ENCODE measurements around the gene OLFML3. TPM values are rescaled to one million over a fixed set of nuclear protein-coding genes. Genes with fewer than 3 reads are reported as not detected.
"Not testable (repeated sequence)": the region's sequence is repeated elsewhere in the genome, so short reads cannot be mapped to it uniquely, and the experiment has no call there.

OLFML3 gene
- total and polyA plus RNA-seq, 4 experiments from 2014 or later = 0.42 to 0.70 TPM; not detected in 2

- H3K36me3 ChIP-seq (ENCODE audit: insufficient read depth, low read length) = peaks cover 4% of the 10 kb centered on the region
Observed at GRCh38 chr1:113947388-113948107, 31.7 kb upstream of the OLFML3 start.

GRCh38 chr1:113948151-113948550, 31.1 kb upstream of the OLFML3 start:
- DNase-seq; H3K9me3 Mint-ChIP-seq; H3K27me3 Mint-ChIP-seq; H3K9me3 ChIP-seq (ENCODE audit: control insufficient read depth in 1 of 2, low read length in 2 of 2); H3K27me3 ChIP-seq (ENCODE audit: insufficient read depth, low read length); H3K4me3 ChIP-seq (ENCODE audit: low read length in 2 of 2); H3K36me3 ChIP-seq (ENCODE audit: insufficient read depth, low read length); intact Hi-C loops (cut with micrococcal nuclease): not testable (repeated sequence)
- Mint-ChIP-seq H3K4me3 (peak overlapping the region; percentile 27 to 86 (median 72)), H3K4me1 (peaks cover 49 to 90% (median 65%) of the 10 kb centered on the region in 4 donors), H3K27ac (peak overlapping the region; percentile 87 to 96 (median 94)), H3K36me3 (peaks cover 15 to 41% of the 10 kb centered on the region in 2 donors)
- ChIA-PET CTCF (ENCODE audit: partially characterized antibody) (interaction anchor here (0.5 to 6.1 kb wide), 9 partner anchors 8 to 335 kb away, joined by 3 to 98 read pairs (median 4); partner anchors contain the start of genes HIPK1 and RSBN1), POLR2A (ENCODE audit: partially characterized antibody) (interaction anchor here (0.7 to 4.8 kb wide), 6 partner anchors 10 to 137 kb away, joined by 3 to 120 read pairs (median 20); partner anchors contain the start of genes AP4B1, DCLRE1B and HIPK1)
- peaks cover 87% of the 10 kb centered on the region for H3K4me1 ChIP-seq (ENCODE audit: insufficient read depth, low read length)
- H3K27ac ChIP-seq (ENCODE audit: low read depth, low read length) = peak overlapping the region; percentile 69

More at GRCh38 chr1:113947388-113948107, 31.7 kb upstream of the OLFML3 start:
- peak in 4 of 5 donors; percentile 39 to 48 (median 48) for DNase-seq
- Mint-ChIP-seq H3K27ac (peak overlapping the region; percentile 87 to 96 (median 94)), H3K4me1 (peaks cover 48 to 87% (median 64%) of the 10 kb centered on the region in 4 donors), H3K27me3 (no peaks in the 10 kb centered on the region), H3K36me3 (peaks cover 17 to 39% of the 10 kb centered on the region in 2 donors), H3K9me3 (no peaks in the 10 kb centered on the region), H3K4me3 (peak overlapping the region; percentile 66 to 86 (median 82))
- Histone ChIP-seq H3K4me1 (ENCODE audit: insufficient read depth, low read length) (peaks cover 90% of the 10 kb centered on the region), H3K27ac (ENCODE audit: low read depth, low read length) (peak overlapping the region; percentile 69), H3K9me3 (ENCODE audit: control insufficient read depth in 1 of 2, low read length in 2 of 2) (no peaks in the 10 kb centered on the region), H3K27me3 (ENCODE audit: insufficient read depth, low read length) (no peaks in the 10 kb centered on the region), H3K4me3 (ENCODE audit: low read length in 2 of 2) (peak overlapping the region; percentile 9 to 54)
- intact Hi-C loops (cut with micrococcal nuclease) = loop anchor here (1.0 kb wide), 1 partner anchor 16 kb away; no protein-coding TSS in a partner anchor
- CTCF ChIA-PET (ENCODE audit: partially characterized antibody) = interaction anchor here (1.0 to 6.1 kb wide), 9 partner anchors 9 to 180 kb away, joined by 3 to 98 read pairs (median 7); partner anchors contain the start of genes AP4B1, DCLRE1B, HIPK1 and RSBN1
- POLR2A ChIA-PET (ENCODE audit: partially characterized antibody) = interaction anchor here (0.8 to 4.2 kb wide), 7 partner anchors 10 to 136 kb away, joined by 3 to 120 read pairs (median 7); partner anchors contain the start of genes AP4B1, DCLRE1B, HIPK1 and RSBN1

GRCh38 chr1:113949007-113949406, 30.3 kb upstream of the OLFML3 start:
- peak overlapping the region in 4 of 8 donors; percentile 51 to 86 (median 72) for H3K4me3 Mint-ChIP-seq
- ChIA-PET CTCF (ENCODE audit: partially characterized antibody) (interaction anchor here (0.8 to 6.1 kb wide), 11 partner anchors 9 to 334 kb away, joined by 3 to 98 read pairs (median 4); partner anchors contain the start of gene HIPK1), POLR2A (ENCODE audit: partially characterized antibody) (interaction anchor here (0.7 to 4.8 kb wide), 5 partner anchors 9 to 44 kb away, joined by 3 to 51 read pairs (median 6); partner anchors contain the start of genes AP4B1, DCLRE1B and HIPK1)
- peak overlapping the region; percentile 5 for H3K27ac ChIP-seq (ENCODE audit: low read depth, low read length)
- peaks cover 9 to 46% of the 10 kb centered on the region in 2 donors for H3K36me3 Mint-ChIP-seq
- H3K9me3 Mint-ChIP-seq = no peaks in the 10 kb centered on the region
- intact Hi-C loops (cut with micrococcal nuclease) = loop anchor here (1.0 kb wide), 1 partner anchor 44 kb away; the partner anchor contains the start of gene DCLRE1B
- no peaks in the 10 kb centered on the region for H3K9me3 ChIP-seq (ENCODE audit: control insufficient read depth in 1 of 2, low read length in 2 of 2)
- H3K27me3 Mint-ChIP-seq = no peaks in the 10 kb centered on the region
- peak in 2 of 5 donors; percentile 27 to 41 for DNase-seq
- peak overlapping the region; percentile 69 to 95 (median 91) for H3K27ac Mint-ChIP-seq
- H3K36me3 ChIP-seq (ENCODE audit: insufficient read depth, low read length) = peaks cover 3% of the 10 kb centered on the region
- H3K4me1 ChIP-seq (ENCODE audit: insufficient read depth, low read length) = peaks cover 88% of the 10 kb centered on the region
- peaks cover 47 to 93% (median 65%) of the 10 kb centered on the region in 4 donors for H3K4me1 Mint-ChIP-seq
- H3K4me3 ChIP-seq (ENCODE audit: low read length in 2 of 2) = no peak overlapping the region
- no peaks in the 10 kb centered on the region for H3K27me3 ChIP-seq (ENCODE audit: insufficient read depth, low read length)

- Histone ChIP-seq H3K27me3 (ENCODE audit: insufficient read depth, low read length) (no peaks in the 10 kb centered on the region), H3K4me3 (ENCODE audit: low read length in 2 of 2) (no peak overlapping the region), H3K36me3 (ENCODE audit: insufficient read depth, low read length) (peaks cover 18% of the 10 kb centered on the region), H3K9me3 (ENCODE audit: control insufficient read depth in 1 of 2, low read length in 2 of 2) (no peaks in the 10 kb centered on the region), H3K4me1 (ENCODE audit: insufficient read depth, low read length) (peaks cover 78% of the 10 kb centered on the region), H3K27ac (ENCODE audit: low read depth, low read length) (no peak overlapping the region)
- POLR2A ChIA-PET (ENCODE audit: partially characterized antibody) = interaction anchor here (4.8 kb wide), 1 partner anchor 21 kb away, joined by 51 read pairs; the partner anchor contains the start of gene HIPK1
- peaks cover 45 to 94% (median 62%) of the 10 kb centered on the region in 4 donors for H3K4me1 Mint-ChIP-seq
- CTCF ChIA-PET (ENCODE audit: partially characterized antibody) = interaction anchor here (1.3 to 6.1 kb wide), 5 partner anchors 12 to 27 kb away, joined by 3 to 98 read pairs (median 8); partner anchors contain the start of gene HIPK1
- no peak overlapping the region for H3K4me3 Mint-ChIP-seq
- intact Hi-C loops (cut with micrococcal nuclease) = no loop called here
- H3K27me3 Mint-ChIP-seq = no peaks in the 10 kb centered on the region
- H3K27ac Mint-ChIP-seq = peak overlapping the region in 3 of 7 donors; percentile 61 to 87 (median 80)
- DNase-seq = no peak
- no peaks in the 10 kb centered on the region for H3K9me3 Mint-ChIP-seq
- H3K36me3 Mint-ChIP-seq = peaks cover 9 to 47% of the 10 kb centered on the region in 2 donors
Observed at GRCh38 chr1:113950908-113951307, 28.4 kb upstream of the OLFML3 start.

GRCh38 chr1:113951719-113952118, 27.6 kb upstream of the OLFML3 start:
- Mint-ChIP-seq H3K36me3 (peaks cover 15 to 50% of the 10 kb centered on the region in 2 donors), H3K4me1 (peaks cover 39 to 86% (median 55%) of the 10 kb centered on the region in 4 donors), H3K4me3 (peak overlapping the region in 1 of 8 donors; percentile 10), H3K27ac (peak overlapping the region in 5 of 7 donors; percentile 17 to 87 (median 70)), H3K9me3 (no peaks in the 10 kb centered on the region), H3K27me3 (no peaks in the 10 kb centered on the region)
- peaks cover 22% of the 10 kb centered on the region for H3K36me3 ChIP-seq (ENCODE audit: insufficient read depth, low read length)
- H3K4me3 ChIP-seq (ENCODE audit: low read length in 2 of 2) = no peak overlapping the region
- no peak overlapping the region for H3K27ac ChIP-seq (ENCODE audit: low read depth, low read length)
- POLR2A ChIA-PET (ENCODE audit: partially characterized antibody) = interaction anchor here (4.8 kb wide), 1 partner anchor 22 kb away, joined by 51 read pairs; the partner anchor contains the start of gene HIPK1
- H3K4me1 ChIP-seq (ENCODE audit: insufficient read depth, low read length) = peaks cover 70% of the 10 kb centered on the region
- CTCF ChIA-PET (ENCODE audit: partially characterized antibody) = interaction anchor here (0.7 to 2.6 kb wide), 9 partner anchors 12 to 116 kb away, joined by 3 to 10 read pairs (median 5); partner anchors contain the start of genes AP4B1 and HIPK1
- no peaks in the 10 kb centered on the region for H3K9me3 ChIP-seq (ENCODE audit: control insufficient read depth in 1 of 2, low read length in 2 of 2)
- H3K27me3 ChIP-seq (ENCODE audit: insufficient read depth, low read length) = no peaks in the 10 kb centered on the region
- DNase-seq = no peak
- intact Hi-C loops (cut with micrococcal nuclease) = no loop called here

- Mint-ChIP-seq H3K9me3 (no peaks in the 10 kb centered on the region), H3K27me3 (no peaks in the 10 kb centered on the region), H3K4me3 (no peak overlapping the region), H3K27ac (peak overlapping the region in 2 of 7 donors; percentile 17 to 39), H3K4me1 (peaks cover 17 to 38% (median 20%) of the 10 kb centered on the region in 4 donors), H3K36me3 (peaks cover 41 to 85% of the 10 kb centered on the region in 2 donors)
- Histone ChIP-seq H3K9me3 (ENCODE audit: control insufficient read depth in 1 of 2, low read length in 2 of 2) (no peaks in the 10 kb centered on the region), H3K36me3 (ENCODE audit: insufficient read depth, low read length) (peaks cover 58% of the 10 kb centered on the region), H3K4me1 (ENCODE audit: insufficient read depth, low read length) (peaks cover 10% of the 10 kb centered on the region), H3K27ac (ENCODE audit: low read depth, low read length) (no peak overlapping the region), H3K27me3 (ENCODE audit: insufficient read depth, low read length) (no peaks in the 10 kb centered on the region), H3K4me3 (ENCODE audit: low read length in 2 of 2) (no peak overlapping the region)
- ChIA-PET POLR2A (ENCODE audit: partially characterized antibody) (interaction anchor here (4.6 kb wide), 1 partner anchor 27 kb away, joined by 16 read pairs; the partner anchor contains the start of gene HIPK1), CTCF (ENCODE audit: partially characterized antibody) (interaction anchor here (1.0 to 2.1 kb wide), 2 partner anchors 9 to 29 kb away, joined by 3 to 7 read pairs; partner anchors contain the start of gene HIPK1)
- no peak for DNase-seq
- intact Hi-C loops (cut with micrococcal nuclease) = no loop called here
Observed at GRCh38 chr1:113957984-113958383, 21.3 kb upstream of the OLFML3 start.
